A549 (cell line): ENCODE data around the gene SOX2.

Experiments used
- CHD2 ChIP-seq: fragments of 150-350 bp; IDR thresholded peaks from 2 replicates; pipeline ENCODE4 v1.6.1; 2014; ENCODE audit warnings: low read length; ENCODE audit not compliant: partially characterized antibody
- CTCF ChIP-seq: fragments of >200 bp; sonication (Bioruptor Twin); formaldehyde crosslinking; IDR thresholded peaks from 3 replicates; pipeline ENCODE4 v1.5.1; 2016
- E2F6 ChIP-seq: IDR thresholded peaks from 2 replicates; pipeline ENCODE4 v1.6.1; 2012; ENCODE audit warnings: low read depth, borderline replicate concordance
- EP300 ChIP-seq, 2 experiments: fragments of >200 bp; sonication (Bioruptor Twin); formaldehyde crosslinking; IDR thresholded peaks; 2 replicates in 1 of 2; 3 replicates in 1 of 2; pipeline ENCODE4 v1.6.1; 2016 to 2017
- ESRRA ChIP-seq: fragments of 150-350 bp; IDR thresholded peaks from 2 replicates; pipeline ENCODE4 v1.6.1; 2014; ENCODE audit warnings: mild to moderate bottlenecking, low read length, borderline replicate concordance
- HOXB5 ChIP-seq: fragments of 250-450 bp; sonication (Bioruptor Pico); IDR thresholded peaks from 2 replicates; pipeline ENCODE4 v1.5.0; 2020; ENCODE audit warnings: mild to moderate bottlenecking, moderate library complexity
- JUN ChIP-seq, 2 experiments: fragments of >200 bp; sonication (Bioruptor Twin); formaldehyde crosslinking; IDR thresholded peaks; 2 replicates in 1 of 2; 3 replicates in 1 of 2; pipeline ENCODE4 v1.6.1; 2016 to 2017
- MYC ChIP-seq: IDR thresholded peaks from 2 replicates; pipeline ENCODE4 v1.6.1; 2012; ENCODE audit warnings: mild to moderate bottlenecking, inconsistent platforms, low read length, improper control_type of control experiment, borderline replicate concordance
- POLR2A ChIP-seq: IDR thresholded peaks from 2 replicates; pipeline ENCODE4 v1.6.1; 2012; ENCODE audit warnings: mild to moderate bottlenecking, low read length
- RAD21 ChIP-seq, 2 experiments: fragments of >200 bp in 1 of 2; sonication (Bioruptor Twin) in 1 of 2; formaldehyde crosslinking in 1 of 2; IDR thresholded peaks in 1 of 2; conservative IDR thresholded peaks in 1 of 2; 2 replicates in 1 of 2; 3 replicates in 1 of 2; pipeline ENCODE4 v1.6.1; 2012 to 2018; ENCODE audit warnings: inconsistent platforms in 1 of 2
- RARB ChIP-seq: fragments of 250-450 bp; sonication (Bioruptor Pico); IDR thresholded peaks from 2 replicates; pipeline ENCODE4 v1.8.0; 2021; ENCODE audit warnings: mild to moderate bottlenecking, moderate library complexity
- REST ChIP-seq: fragments of 200-600 bp; sonication (generic); IDR thresholded peaks from 2 replicates; pipeline ENCODE4 v1.6.1; 2016; ENCODE audit warnings: antibody characterized with exemption, mild to moderate bottlenecking, moderate library complexity
- RFX5 ChIP-seq: fragments of 450-650 bp; IDR thresholded peaks from 2 replicates; pipeline ENCODE4 v1.7.1; 2014; ENCODE audit warnings: antibody characterized with exemption, mild to moderate bottlenecking, moderate library complexity

- no peak for TF ChIP-seq HOXB5 (CRISPR knock-in tag)
- TF ChIP-seq REST = no peak
- no peak for TF ChIP-seq CHD2
- no peak for TF ChIP-seq E2F6
- no peak for TF ChIP-seq MYC
- TF ChIP-seq RARB (CRISPR knock-in tag) = no peak
- TF ChIP-seq CTCF = no peak
- TF ChIP-seq ESRRA = no peak
- TF ChIP-seq RAD21 (conservative IDR thresholded peaks at IDR 0.05 in 1 of 2, IDR thresholded peaks at IDR 0.05 in 1 of 2) = no peak
- TF ChIP-seq POLR2A = no peak
- TF ChIP-seq JUN (IDR thresholded peaks at IDR 0.05) = no peak
- TF ChIP-seq RFX5 = no peak
- TF ChIP-seq EP300 (IDR thresholded peaks at IDR 0.05) = no peak
These were observed 6.6 kb upstream of the SOX2 start for GRCh38 chr3:181705086-181705480.
